ENCODE measurements around the gene PROSER2.

The PROSER2 gene

GRCh38 chr10:11783558-11783865 lies 39.6 kb upstream of the PROSER2 start:
- no peak for DNase-seq (ENCODE audit: low spot score)
- no peak for TF ChIP-seq CTCF (IDR thresholded peaks at IDR 0.05; ENCODE audit: extremely low read depth, missing control alignments)

- no peak for DNase-seq (ENCODE audit: low spot score)
- TF ChIP-seq CTCF (IDR thresholded peaks at IDR 0.05; ENCODE audit: extremely low read depth, missing control alignments) = no peak
Measured at GRCh38 chr10:11787374-11787773, 35.8 kb upstream of the PROSER2 start.

GRCh38 chr10:11787846-11788245 lies 35.3 kb upstream of the PROSER2 start:
- no peak for DNase-seq (ENCODE audit: low spot score)

GRCh38 chr10:11789306-11789705 lies 33.9 kb upstream of the PROSER2 start:
- no peak for DNase-seq (ENCODE audit: low spot score)
- TF ChIP-seq CTCF (IDR thresholded peaks at IDR 0.05; ENCODE audit: extremely low read depth, missing control alignments) = no peak

More at GRCh38 chr10:11787846-11788245, 35.3 kb upstream of the PROSER2 start:
- no peak for TF ChIP-seq CTCF (IDR thresholded peaks at IDR 0.05; ENCODE audit: extremely low read depth, missing control alignments)

DNA sequence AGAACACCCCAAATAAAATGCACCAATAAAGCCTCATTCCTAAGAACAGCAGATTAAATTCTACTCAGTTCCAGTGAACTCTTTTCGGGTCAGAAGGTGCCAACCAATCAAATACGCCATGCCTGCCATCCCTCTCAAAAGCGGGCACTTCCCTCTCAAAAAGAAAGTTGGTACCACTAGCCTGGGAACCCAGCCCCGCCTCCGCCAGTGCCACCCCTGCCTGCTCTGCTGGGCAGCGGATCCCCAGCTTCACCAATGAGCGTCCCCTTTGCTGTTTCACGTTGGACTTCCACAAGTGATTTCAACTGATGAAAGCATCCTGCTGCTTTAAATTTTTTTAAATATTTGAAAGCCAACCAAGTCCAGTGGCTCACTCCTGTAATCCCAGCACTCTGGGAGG lies 33.2 kb upstream of the PROSER2 start:
- no peak for DNase-seq (ENCODE audit: low spot score)
- no peak for TF ChIP-seq CTCF (IDR thresholded peaks at IDR 0.05; ENCODE audit: extremely low read depth, missing control alignments)

GRCh38 chr10:11793762-11794479 lies 29.2 kb upstream of the PROSER2 start:
- no peak for DNase-seq (ENCODE audit: low spot score)
- TF ChIP-seq CTCF (IDR thresholded peaks at IDR 0.05; ENCODE audit: extremely low read depth, missing control alignments) = no peak

DNA sequence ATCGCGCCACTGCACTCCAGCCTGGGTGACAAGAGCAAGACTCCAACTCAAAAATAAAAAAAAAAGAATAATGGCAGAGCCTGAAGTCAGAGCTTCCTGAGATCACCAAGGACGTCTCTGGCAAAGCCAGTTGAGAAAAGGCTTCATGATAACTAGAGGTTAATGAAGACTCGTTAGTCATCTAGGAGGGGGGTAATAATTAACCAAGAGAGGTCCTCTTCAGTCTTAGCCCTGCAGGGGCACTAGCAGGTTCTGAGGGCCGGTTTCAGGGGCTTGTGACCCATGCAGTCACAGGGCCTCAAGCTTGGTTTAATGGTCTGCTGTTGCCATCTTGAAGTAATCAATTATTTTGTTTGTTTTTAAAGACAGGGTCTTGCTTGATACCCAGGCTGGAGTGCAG lies 28.6 kb upstream of the PROSER2 start:
- no peak for DNase-seq (ENCODE audit: low spot score)
- no peak for TF ChIP-seq CTCF (IDR thresholded peaks at IDR 0.05; ENCODE audit: extremely low read depth, missing control alignments)
